ENCODE measurements around the gene EXOC8.

EXOC8 gene

DNA sequence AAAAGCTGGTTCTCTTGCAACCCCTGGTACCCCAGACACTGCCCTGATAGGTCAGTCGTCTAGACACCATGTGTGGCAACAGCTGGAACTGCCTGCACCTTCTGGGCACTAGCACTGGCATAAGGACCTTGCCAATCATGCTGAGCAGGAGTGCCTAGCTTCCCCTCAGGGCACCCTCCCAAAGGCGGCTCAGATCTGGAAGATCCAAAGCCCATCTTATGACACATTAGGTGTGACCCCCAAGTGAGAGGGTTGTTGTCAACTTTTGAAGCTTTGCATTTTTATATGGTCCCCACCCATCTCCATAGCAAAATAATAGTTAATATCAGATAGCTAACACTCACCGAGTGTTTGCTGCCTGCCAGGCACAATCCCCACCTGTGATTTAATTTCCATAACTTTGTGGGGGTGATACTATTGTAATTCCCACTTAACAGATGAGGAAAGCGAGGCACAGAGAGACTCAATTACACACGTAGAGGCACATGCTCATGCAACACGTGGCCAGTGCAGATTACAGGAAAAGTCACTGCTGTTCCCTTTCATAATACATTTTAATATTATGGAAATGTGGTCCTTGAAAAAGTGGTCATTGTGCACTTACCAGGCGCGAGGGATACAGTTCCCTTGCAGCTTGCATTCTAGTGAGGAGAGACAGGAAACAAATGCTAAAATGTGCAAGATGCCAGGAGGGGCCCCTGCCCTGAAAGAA, 25.8 kb downstream of the EXOC8 start:
- no peaks in the 10 kb centered on the region for H3K4me1 Mint-ChIP-seq
- H3K4me3 Mint-ChIP-seq: no peak overlapping the region
- no peak overlapping the region for H3K27ac Mint-ChIP-seq
- no peaks in the 10 kb centered on the region for H3K27me3 Mint-ChIP-seq
- H3K9me3 Mint-ChIP-seq: no peaks in the 10 kb centered on the region
- H3K36me3 Mint-ChIP-seq: no peaks in the 10 kb centered on the region

DNA sequence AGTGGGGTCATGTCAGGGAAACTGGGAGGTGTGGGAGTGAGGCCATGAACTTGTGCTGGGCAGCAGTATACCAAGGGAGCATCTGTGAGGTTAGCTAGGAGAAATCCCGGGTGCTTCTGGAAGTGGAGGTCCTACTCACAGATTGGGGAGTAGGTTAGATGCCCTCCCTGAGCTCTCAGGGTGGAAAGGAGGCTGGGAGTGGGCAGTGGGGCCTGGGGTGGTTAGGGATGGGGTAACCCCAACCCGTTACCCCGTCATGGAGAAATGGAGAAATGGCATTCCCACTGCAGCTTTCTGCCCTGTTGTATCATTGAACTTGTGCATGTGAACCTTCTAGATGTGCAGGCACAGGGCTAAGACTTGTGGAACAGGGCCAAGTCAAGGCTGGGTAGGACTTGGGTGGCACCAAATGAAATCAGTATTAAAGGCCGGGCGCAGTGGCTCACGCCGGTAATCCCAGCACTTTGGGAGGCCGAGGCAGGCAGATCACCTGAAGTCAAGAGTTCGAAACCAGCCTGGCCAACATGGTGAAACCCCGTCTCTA, 27.2 kb downstream of the EXOC8 start:
- no peak overlapping the region for H3K4me3 Mint-ChIP-seq
- no peaks in the 10 kb centered on the region for H3K36me3 Mint-ChIP-seq
- H3K27me3 Mint-ChIP-seq: no peaks in the 10 kb centered on the region
- no peaks in the 10 kb centered on the region for H3K9me3 Mint-ChIP-seq
- no peaks in the 10 kb centered on the region for H3K4me1 Mint-ChIP-seq
- H3K27ac Mint-ChIP-seq: no peak overlapping the region

DNA sequence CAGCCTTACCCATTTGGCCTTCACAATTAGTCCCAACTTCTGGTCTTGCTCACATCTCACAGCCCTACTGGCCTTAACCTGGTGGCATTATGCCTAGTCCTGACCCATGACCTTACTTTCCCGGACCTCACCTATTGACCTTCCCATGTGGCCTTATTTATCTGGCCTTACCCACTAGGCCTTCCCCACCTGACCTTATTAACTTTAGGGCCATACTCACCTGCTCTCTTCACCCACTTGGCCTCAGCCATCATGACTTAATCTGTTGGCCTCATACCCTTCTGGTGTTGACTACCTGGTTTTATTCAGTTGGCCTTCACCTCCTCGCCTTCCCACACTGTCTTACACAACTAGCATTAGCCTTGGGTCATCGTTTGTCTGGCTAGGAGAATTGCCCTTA, 35.7 kb downstream of the EXOC8 start:
- Mint-ChIP-seq H3K4me3 (no peak overlapping the region), H3K4me1 (no peaks in the 10 kb centered on the region), H3K27ac (no peak overlapping the region), H3K27me3 (no peaks in the 10 kb centered on the region), H3K9me3 (no peaks in the 10 kb centered on the region), H3K36me3 (no peaks in the 10 kb centered on the region)

DNA sequence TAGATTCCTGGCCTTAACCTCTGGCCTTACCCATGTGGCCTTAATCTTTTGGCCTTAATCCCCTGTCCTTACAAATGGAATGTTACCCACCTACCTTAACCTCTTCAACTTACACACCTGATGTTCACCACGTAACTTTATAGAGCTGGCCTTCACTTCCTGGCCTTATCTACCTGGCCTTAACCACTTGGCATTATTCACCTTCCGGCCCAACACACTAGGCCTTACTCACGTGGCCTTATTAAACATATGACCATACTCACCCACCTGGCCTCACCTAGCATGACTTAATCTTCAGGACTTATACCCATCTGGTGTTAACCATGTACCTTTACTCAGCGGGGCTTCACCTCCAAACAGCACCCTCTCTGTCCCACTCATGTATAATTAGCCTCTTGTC, 41.7 kb downstream of the EXOC8 start:
- H3K4me1 Mint-ChIP-seq: no peaks in the 10 kb centered on the region
- H3K36me3 Mint-ChIP-seq: no peaks in the 10 kb centered on the region
- H3K4me3 Mint-ChIP-seq: no peak overlapping the region
- H3K27me3 Mint-ChIP-seq: no peaks in the 10 kb centered on the region
- no peak overlapping the region for H3K27ac Mint-ChIP-seq
- H3K9me3 Mint-ChIP-seq: no peaks in the 10 kb centered on the region

DNA sequence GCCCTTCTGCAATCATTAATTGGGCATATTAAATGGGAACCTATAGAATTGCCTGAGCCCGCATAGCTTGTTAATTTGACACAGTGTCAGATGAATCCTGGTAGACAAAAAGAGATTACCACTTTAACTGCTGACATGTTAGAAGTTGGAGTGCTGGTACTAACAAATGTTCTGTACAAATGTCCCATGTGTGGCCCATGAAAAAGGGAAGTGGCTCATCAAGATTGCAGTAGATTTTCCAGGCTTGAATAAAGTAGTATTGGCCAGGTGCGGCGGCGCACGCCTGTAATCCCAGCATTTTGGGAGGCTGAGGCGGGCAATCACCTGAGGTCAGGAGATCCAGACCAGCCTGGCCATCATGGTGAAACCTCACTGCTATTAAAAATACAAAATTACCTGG, 51.0 kb downstream of the EXOC8 start:
- Mint-ChIP-seq H3K27ac (no peak overlapping the region), H3K4me3 (no peak overlapping the region), H3K27me3 (no peaks in the 10 kb centered on the region), H3K9me3 (no peaks in the 10 kb centered on the region), H3K36me3 (no peaks in the 10 kb centered on the region), H3K4me1 (no peaks in the 10 kb centered on the region)

DNA sequence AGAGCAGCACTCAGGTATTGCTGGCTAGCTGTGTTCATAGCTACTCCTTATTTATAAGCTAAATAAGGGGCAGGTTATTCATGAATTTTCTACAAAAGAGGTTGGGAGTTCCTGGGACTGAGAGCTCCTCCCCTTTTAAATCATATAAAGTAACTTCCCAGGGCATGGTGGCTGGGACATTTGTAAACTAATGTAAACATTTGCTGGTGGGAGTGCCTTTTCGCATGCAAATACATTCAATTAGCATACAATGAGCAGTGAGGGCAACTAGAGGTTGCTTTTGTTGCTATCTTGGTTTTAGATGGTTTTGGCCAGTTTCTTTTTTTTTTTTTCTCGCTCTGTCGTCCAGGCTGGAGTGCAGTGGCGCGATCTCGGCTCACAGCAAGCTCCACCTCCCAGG, 53.2 kb downstream of the EXOC8 start:
- no peaks in the 10 kb centered on the region for H3K27me3 Mint-ChIP-seq
- no peak overlapping the region for H3K4me3 Mint-ChIP-seq
- no peaks in the 10 kb centered on the region for H3K36me3 Mint-ChIP-seq
- no peaks in the 10 kb centered on the region for H3K4me1 Mint-ChIP-seq
- no peaks in the 10 kb centered on the region for H3K9me3 Mint-ChIP-seq
- no peak overlapping the region for H3K27ac Mint-ChIP-seq
